Nephron progenitor cell (in vitro differentiated cells): ENCODE data around the gene KIF22.

Source experiments
- DNase-seq: peaks from one replicate; pipeline ENCODE4 v3.0.0; 2021
- H3K27ac Mint-ChIP-seq: 2 replicates; pipeline ENCODE4 v1.8.0; 2021; ENCODE audit warnings: mild to moderate bottlenecking, moderate library complexity, mixed read lengths
- H3K27me3 Mint-ChIP-seq: 2 replicates; pipeline ENCODE4 v1.8.0; 2021; ENCODE audit warnings: mild to moderate bottlenecking, low read depth, mixed read lengths; ENCODE audit not compliant: poor library complexity
- H3K36me3 Mint-ChIP-seq: 2 replicates; pipeline ENCODE4 v1.8.0; 2021; ENCODE audit warnings: low read depth, mixed read lengths
- H3K4me1 Mint-ChIP-seq: 2 replicates; pipeline ENCODE4 v1.8.0; 2021; ENCODE audit warnings: mixed read lengths
- H3K4me3 Mint-ChIP-seq: 2 replicates; pipeline ENCODE4 v1.8.0; 2021; ENCODE audit warnings: mild to moderate bottlenecking, moderate library complexity, mixed read lengths
- H3K9me3 Mint-ChIP-seq: 2 replicates; pipeline ENCODE4 v1.8.0; 2021; ENCODE audit warnings: mild to moderate bottlenecking, moderate library complexity, mixed read lengths
- TF ChIP-seq, protein P1 (sequence below): fragments of 200-600 bp; sonication (generic); IDR thresholded peaks from 2 replicates; pipeline ENCODE4 v1.5.0; 2021; ENCODE audit warnings: antibody characterized with exemption

Gene KIF22

DNA sequence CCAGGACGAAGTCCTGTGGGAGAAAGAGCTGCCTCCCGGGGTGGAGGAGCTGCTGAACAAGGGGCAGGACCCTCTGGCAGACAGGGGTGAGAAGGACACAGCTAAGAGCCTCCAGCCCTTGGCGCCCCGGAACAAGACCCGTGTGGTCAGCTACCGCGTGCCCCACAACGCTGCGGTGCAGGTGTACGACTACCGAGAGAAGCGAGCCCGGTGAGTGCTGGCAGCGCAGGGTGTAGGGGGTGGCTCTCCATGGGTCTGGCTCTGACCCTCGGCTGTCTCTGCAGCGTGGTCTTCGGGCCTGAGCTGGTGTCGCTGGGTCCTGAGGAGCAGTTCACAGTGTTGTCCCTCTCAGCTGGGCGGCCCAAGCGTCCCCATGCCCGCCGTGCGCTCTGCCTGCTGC, 51.1 kb downstream of the KIF22 start:
- Mint-ChIP-seq H3K36me3 (no peaks in the 10 kb centered on the region), H3K9me3 (no peaks in the 10 kb centered on the region), H3K4me1 (peaks cover 12% of the 10 kb centered on the region), H3K27me3 (peaks cover 37% of the 10 kb centered on the region), H3K27ac (no peak overlapping the region), H3K4me3 (no peak overlapping the region)
- TF ChIP-seq, protein P1, sequence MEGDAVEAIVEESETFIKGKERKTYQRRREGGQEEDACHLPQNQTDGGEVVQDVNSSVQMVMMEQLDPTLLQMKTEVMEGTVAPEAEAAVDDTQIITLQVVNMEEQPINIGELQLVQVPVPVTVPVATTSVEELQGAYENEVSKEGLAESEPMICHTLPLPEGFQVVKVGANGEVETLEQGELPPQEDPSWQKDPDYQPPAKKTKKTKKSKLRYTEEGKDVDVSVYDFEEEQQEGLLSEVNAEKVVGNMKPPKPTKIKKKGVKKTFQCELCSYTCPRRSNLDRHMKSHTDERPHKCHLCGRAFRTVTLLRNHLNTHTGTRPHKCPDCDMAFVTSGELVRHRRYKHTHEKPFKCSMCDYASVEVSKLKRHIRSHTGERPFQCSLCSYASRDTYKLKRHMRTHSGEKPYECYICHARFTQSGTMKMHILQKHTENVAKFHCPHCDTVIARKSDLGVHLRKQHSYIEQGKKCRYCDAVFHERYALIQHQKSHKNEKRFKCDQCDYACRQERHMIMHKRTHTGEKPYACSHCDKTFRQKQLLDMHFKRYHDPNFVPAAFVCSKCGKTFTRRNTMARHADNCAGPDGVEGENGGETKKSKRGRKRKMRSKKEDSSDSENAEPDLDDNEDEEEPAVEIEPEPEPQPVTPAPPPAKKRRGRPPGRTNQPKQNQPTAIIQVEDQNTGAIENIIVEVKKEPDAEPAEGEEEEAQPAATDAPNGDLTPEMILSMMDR = no peak
- DNase-seq = no peak

DNA sequence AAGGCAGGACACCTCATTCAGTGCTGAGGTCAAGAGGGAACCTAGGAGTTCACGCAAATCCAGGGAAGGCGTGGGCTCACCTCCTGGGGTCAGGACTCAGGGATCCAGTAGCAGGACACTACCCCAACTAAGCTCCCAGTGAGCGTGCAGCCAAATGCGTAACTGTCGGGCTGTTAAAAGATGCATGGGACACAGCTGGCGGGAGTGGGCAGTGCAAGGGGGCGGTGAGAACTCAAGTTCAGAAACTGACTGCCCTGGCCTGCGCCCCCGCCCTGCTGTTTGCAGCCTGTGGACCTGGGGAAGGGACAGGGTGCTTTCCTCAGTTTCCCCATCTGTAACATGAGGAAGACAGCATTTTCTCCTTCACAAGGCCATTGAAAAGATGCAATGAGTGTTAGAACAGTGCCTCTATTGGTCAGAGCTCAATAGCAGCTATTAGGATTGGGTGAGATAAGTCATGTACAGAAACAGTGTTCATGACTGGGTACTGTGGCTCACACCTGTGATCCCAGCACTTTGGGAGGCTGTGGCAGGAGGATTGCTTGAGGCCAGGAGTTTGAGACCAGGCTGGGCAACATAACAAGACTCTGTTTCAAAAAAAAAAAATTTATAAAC, 52.3 kb downstream of the KIF22 start:
- no peak for DNase-seq
- H3K36me3 Mint-ChIP-seq = no peaks in the 10 kb centered on the region
- TF ChIP-seq, protein P1 = no peak
- no peaks in the 10 kb centered on the region for H3K9me3 Mint-ChIP-seq
- no peak overlapping the region for H3K4me3 Mint-ChIP-seq
- H3K27ac Mint-ChIP-seq = no peak overlapping the region
- peaks cover 38% of the 10 kb centered on the region for H3K27me3 Mint-ChIP-seq
- peaks cover 12% of the 10 kb centered on the region for H3K4me1 Mint-ChIP-seq

DNA sequence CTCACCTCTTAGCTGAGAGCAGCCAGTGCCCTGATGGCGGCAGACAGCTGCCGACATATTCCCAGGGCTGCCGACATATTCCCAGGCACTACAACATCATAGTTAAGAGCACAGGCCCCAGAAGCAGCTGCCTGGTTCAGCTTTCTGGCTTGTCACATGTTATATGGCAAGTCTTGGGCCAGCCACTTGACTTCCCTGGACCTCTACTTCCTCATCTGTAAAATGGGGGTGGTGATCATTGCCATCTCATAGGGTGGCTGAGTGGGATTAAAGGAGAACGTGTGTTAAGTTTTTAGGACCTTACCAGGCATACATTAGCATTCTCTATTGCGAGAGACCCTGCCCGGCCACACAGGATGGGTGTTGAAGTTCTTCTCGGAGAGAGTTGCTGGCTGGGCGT, 53.4 kb downstream of the KIF22 start:
- no peak overlapping the region for H3K4me3 Mint-ChIP-seq

DNA sequence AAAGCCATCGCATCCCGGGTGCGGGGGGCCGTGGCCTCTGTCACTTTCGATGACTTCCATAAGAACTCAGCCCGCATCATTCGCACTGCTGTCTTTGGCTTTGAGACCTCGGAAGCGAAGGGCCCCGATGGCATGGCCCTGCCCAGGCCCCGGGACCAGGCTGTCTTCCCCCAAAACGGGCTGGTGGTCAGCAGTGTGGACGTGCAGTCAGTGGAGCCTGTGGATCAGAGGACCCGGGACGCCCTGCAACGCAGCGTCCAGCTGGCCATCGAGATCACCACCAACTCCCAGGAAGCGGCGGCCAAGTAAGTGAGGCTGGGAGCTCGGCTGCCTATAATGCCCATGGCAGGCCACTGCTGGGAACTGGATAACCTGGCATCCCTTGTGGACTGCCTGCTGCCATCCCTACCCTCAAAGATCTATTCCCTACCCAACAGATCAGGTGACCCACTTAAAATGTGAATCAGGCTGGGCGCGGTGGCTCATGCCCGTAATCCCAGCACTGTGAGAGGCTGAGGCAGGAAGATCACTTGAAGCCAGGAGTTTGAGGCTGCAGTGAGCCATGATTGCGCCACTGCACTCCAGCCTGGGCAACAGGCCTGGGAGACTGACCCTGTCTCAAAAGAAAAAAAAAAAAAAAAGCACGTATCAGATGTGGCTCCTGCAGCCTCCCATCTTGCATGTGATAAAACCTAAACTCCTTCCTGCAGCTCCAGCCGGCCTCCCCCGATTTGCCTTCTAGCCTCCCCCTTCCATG, 54.2 kb downstream of the KIF22 start:
- H3K4me3 Mint-ChIP-seq = no peak overlapping the region
- H3K27ac Mint-ChIP-seq = no peak overlapping the region
- TF ChIP-seq, protein P1 = no peak
- DNase-seq = no peak
- H3K4me1 Mint-ChIP-seq = peaks cover 20% of the 10 kb centered on the region
- H3K27me3 Mint-ChIP-seq = peaks cover 36% of the 10 kb centered on the region
- H3K36me3 Mint-ChIP-seq = no peaks in the 10 kb centered on the region
- H3K9me3 Mint-ChIP-seq = no peaks in the 10 kb centered on the region

More for the DNA sequence above, 53.4 kb downstream of the KIF22 start:
- H3K27me3 Mint-ChIP-seq = peaks cover 38% of the 10 kb centered on the region
- no peaks in the 10 kb centered on the region for H3K36me3 Mint-ChIP-seq
- no peaks in the 10 kb centered on the region for H3K9me3 Mint-ChIP-seq
- peaks cover 12% of the 10 kb centered on the region for H3K4me1 Mint-ChIP-seq
- H3K27ac Mint-ChIP-seq = no peak overlapping the region
- no peak for DNase-seq
- TF ChIP-seq, protein P1 = no peak

DNA sequence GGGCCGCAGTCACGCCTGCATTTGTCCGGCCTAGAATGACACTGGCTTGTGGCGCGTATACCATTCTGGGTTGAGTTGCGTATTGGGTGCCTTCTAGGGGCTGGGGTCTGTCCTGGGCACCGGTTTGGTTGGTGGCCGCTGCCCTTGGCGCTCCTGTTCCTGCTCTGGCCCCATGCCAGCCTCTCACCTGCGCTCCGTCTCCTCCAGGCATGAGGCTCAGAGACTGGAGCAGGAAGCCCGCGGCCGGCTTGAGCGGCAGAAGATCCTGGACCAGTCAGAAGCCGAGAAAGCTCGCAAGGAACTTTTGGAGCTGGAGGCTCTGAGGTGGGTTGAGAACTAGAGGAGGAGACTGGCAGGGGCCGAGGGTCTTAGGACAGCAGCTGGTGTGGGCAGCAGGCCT, 55.1 kb downstream of the KIF22 start:
- TF ChIP-seq, protein P1 = no peak
- Mint-ChIP-seq H3K4me3 (no peak overlapping the region), H3K27me3 (peaks cover 35% of the 10 kb centered on the region), H3K4me1 (peaks cover 25% of the 10 kb centered on the region), H3K9me3 (no peaks in the 10 kb centered on the region), H3K36me3 (no peaks in the 10 kb centered on the region), H3K27ac (peak overlapping the region; percentile 16)
- no peak for DNase-seq
